ENCODE measurements around the gene PKDCC.

GRCh38 chr2:42076357-42077225, 28.8 kb downstream of the PKDCC start:
- TF ChIP-seq CUX1 (IDR thresholded peaks at IDR 0.05; ENCODE audit: insufficient replicate concordance, low read depth, low read length) (no peak), USF2 (IDR thresholded peaks at IDR 0.05; ENCODE audit: borderline replicate concordance, low read depth, low read length) (no peak), CBFB (IDR thresholded peaks at IDR 0.05; ENCODE audit: low read depth) (no peak), CEBPZ (IDR thresholded peaks at IDR 0.05; ENCODE audit: low read depth, low read length) (no peak), ATF7 (IDR thresholded peaks at IDR 0.05; ENCODE audit: low read depth) (no peak), RELA (IDR thresholded peaks at IDR 0.05; ENCODE audit: borderline replicate concordance, partially characterized antibody) (no peak), CTCF (IDR thresholded peaks at IDR 0.05 in 2 of 3, conservative IDR thresholded peaks at IDR 0.05 in 1 of 3; ENCODE audit: control insufficient read depth in 2 of 3, extremely low read depth in 1 of 3, insufficient read depth in 1 of 3, low read depth in 3 of 3, low read length in 3 of 3) (no peak), POLR2A (IDR thresholded peaks at IDR 0.05; ENCODE audit: low read depth, low read length) (no peak), POLR2AphosphoS5 (IDR thresholded peaks at IDR 0.05; ENCODE audit: low read length) (no peak)
